Tibial artery (tissue), 4 donors: ENCODE data around the gene RIMS4.
A peak's percentile ranks its signal among the peaks of the same experiment; 100 is the strongest.

ENCODE experiments used
- DNase-seq, 2 donors: peaks; one replicate each; pipeline ENCODE4 v3.0.0-alpha.2; 2019
- H3K27ac ChIP-seq, 2 donors: fragments of 200-600 bp; sonication (generic) in 1 of 2; 1 replicate in 1 of 2; 2 replicates in 1 of 2; pipeline ENCODE4 v1.5.1; 2018 to 2019; ENCODE audit warnings: mild to moderate bottlenecking in 1 of 2
- H3K27me3 ChIP-seq, 2 donors: fragments of 200-600 bp; sonication (generic) in 1 of 2; one replicate each; pipeline versions ENCODE4 v1.5.1 to v1.6.0; 2016 to 2019
- H3K36me3 ChIP-seq, 3 donors: fragments of 200-600 bp; sonication (generic) in 2 of 3; one replicate each; pipeline ENCODE4 v1.5.1; 2016 to 2019; ENCODE audit warnings: mild to moderate bottlenecking in 2 of 3
- H3K4me1 ChIP-seq, 4 donors: fragments of 200-600 bp; sonication (generic) in 2 of 4; 1 replicate in 3 of 4; 2 replicates in 1 of 4; pipeline ENCODE4 v1.5.1; 2016 to 2019
- H3K4me3 ChIP-seq, 2 donors: fragments of 200-600 bp; sonication (generic) in 1 of 2; 1 replicate in 1 of 2; 2 replicates in 1 of 2; pipeline ENCODE4 v1.5.1; 2018 to 2019; ENCODE audit warnings: mild to moderate bottlenecking in 2 of 2
- H3K9me3 ChIP-seq, 3 donors: fragments of 200-600 bp; sonication (generic) in 1 of 3; one replicate each; pipeline ENCODE4 v1.5.1; 2016 to 2019
- intact Hi-C: fragments of 100-400 bp; cut with DNase I; formaldehyde crosslinking; loops from one replicate; pipeline ENCODE4 v1.15.0; 2023; ENCODE audit warnings: low total_unique reads
- TF ChIP-seq, protein P1 (sequence below), 2 experiments: fragments of 200-600 bp in 1 of 2; fragments of 450-650 bp in 1 of 2; IDR thresholded peaks; one replicate each; pipeline ENCODE4 v1.5.1; 2017 to 2019; ENCODE audit warnings: antibody characterized with exemption in 2 of 2, mild to moderate bottlenecking in 1 of 2, moderate library complexity in 1 of 2

The RIMS4 gene

DNA sequence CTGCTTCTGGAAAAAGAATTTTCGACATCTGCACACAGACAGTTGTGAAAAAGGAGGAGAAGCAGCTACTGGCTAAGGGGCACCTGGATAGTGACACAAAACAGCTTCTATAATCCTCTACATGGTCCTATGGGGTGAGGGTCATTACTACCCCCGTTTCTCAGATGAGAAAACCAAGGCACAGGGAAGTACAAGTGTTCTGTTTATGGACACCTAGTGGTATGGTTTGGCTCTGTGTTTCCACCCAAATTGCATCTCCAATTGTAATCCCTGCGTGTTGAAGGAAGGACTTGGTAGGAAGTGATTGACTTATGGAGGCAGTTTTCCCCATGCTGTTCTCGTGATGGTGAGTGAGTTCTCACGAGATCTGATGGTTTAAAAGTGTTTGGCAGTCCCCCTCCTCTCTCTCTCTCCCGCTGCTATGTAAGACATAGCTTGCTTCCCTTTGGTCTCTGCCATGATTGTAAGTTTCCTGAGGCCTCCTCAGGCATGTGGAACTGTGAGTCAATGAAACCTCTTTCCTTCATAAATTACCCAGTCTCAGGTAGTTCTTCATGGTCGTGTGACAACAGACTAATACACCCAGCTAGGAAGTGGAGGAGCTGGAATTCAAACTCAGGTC lies 67.2 kb downstream of the RIMS4 start:
- H3K4me1 ChIP-seq: peaks cover 0 to 77% (median 44%) of the 10 kb centered on the region in 4 donors
- intact Hi-C loops: loop anchor here (10.0 kb wide), 1 partner anchor 358 kb away; no protein-coding TSS in a partner anchor
- no peak for DNase-seq
- no peak overlapping the region for H3K4me3 ChIP-seq
- H3K27me3 ChIP-seq: no peaks in the 10 kb centered on the region
- H3K36me3 ChIP-seq: no peaks in the 10 kb centered on the region
- no peaks in the 10 kb centered on the region for H3K9me3 ChIP-seq
- TF ChIP-seq, protein P1, sequence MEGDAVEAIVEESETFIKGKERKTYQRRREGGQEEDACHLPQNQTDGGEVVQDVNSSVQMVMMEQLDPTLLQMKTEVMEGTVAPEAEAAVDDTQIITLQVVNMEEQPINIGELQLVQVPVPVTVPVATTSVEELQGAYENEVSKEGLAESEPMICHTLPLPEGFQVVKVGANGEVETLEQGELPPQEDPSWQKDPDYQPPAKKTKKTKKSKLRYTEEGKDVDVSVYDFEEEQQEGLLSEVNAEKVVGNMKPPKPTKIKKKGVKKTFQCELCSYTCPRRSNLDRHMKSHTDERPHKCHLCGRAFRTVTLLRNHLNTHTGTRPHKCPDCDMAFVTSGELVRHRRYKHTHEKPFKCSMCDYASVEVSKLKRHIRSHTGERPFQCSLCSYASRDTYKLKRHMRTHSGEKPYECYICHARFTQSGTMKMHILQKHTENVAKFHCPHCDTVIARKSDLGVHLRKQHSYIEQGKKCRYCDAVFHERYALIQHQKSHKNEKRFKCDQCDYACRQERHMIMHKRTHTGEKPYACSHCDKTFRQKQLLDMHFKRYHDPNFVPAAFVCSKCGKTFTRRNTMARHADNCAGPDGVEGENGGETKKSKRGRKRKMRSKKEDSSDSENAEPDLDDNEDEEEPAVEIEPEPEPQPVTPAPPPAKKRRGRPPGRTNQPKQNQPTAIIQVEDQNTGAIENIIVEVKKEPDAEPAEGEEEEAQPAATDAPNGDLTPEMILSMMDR (IDR thresholded peaks at IDR 0.05): no peak
- H3K27ac ChIP-seq: peak overlapping the region; percentile 75 to 86

DNA sequence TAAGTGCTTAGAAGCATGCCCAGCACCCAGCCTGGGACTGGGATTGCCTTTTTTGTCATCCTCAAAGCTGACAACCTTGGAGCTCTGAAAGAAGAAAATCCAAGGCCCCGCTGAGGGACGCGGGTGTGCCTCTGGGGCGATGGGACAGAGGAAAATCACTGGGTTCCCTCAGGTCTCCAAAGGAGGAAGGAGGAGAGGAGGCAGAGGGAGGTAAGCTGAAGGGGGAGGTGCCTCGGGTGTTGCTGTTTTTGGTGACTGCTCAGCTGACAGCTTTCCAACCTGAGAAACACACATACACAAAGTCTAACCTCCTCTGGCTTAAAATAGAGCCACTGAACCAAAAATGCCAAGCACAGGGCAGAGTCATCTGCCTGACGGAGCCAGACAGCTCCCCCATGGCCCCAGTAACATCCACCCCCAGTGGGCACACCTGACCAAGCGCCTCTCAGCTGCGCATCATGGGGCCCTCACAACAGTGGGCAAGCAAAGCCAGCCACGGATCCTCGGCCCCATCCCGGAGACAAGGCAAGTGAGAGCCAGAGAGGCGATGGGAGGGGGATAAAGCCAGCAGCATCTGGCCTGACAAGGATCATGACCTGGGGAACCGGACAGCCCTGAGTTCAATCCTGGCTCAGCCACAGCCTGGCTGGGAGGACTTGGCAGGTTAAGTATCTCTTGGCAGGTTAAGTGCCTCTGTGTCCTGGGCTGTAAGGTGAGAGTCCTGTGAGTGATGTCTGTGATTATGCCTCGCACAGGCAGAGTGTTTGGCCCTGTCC lies 67.9 kb downstream of the RIMS4 start:
- no peaks in the 10 kb centered on the region for H3K27me3 ChIP-seq
- H3K9me3 ChIP-seq: no peaks in the 10 kb centered on the region
- no peaks in the 10 kb centered on the region for H3K36me3 ChIP-seq
- no peak for DNase-seq
- TF ChIP-seq, protein P1 (IDR thresholded peaks at IDR 0.05): no peak
- intact Hi-C loops: loop anchor here (10.0 kb wide), 1 partner anchor 358 kb away; no protein-coding TSS in a partner anchor
- H3K4me3 ChIP-seq: no peak overlapping the region
- H3K27ac ChIP-seq: peak overlapping the region; percentile 75 to 86
- H3K4me1 ChIP-seq: peaks cover 0 to 76% (median 39%) of the 10 kb centered on the region in 4 donors

DNA sequence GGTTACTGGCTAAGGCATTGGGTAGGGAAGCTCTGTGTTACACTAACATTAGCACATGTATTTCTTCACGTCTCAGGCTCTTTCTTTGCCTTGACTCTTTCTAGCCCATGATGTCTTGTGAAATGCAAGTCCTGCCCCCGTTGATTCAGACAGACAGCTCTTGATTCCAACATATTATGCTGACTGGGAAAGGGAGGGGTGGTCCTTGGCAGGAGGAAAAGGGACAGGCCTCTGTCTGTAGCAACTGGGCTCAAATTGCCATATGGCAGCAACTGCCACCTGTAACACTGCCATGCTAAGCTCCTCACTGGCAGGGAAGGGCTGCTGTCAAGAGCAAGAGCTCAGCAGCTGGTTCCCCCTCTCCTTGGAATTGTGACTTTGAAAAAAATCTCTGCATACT lies 70.4 kb downstream of the RIMS4 start:
- H3K4me1 ChIP-seq: peaks cover 0 to 76% (median 25%) of the 10 kb centered on the region in 4 donors
- H3K27me3 ChIP-seq: no peaks in the 10 kb centered on the region
- H3K27ac ChIP-seq: peak overlapping the region; percentile 42 to 75
- no peaks in the 10 kb centered on the region for H3K36me3 ChIP-seq
- H3K9me3 ChIP-seq: no peaks in the 10 kb centered on the region
- intact Hi-C loops: loop anchor here (10.0 kb wide), 2 partner anchors 135 to 355 kb away; no protein-coding TSS in a partner anchor
- TF ChIP-seq, protein P1 (IDR thresholded peaks at IDR 0.05): no peak
- no peak for DNase-seq
- H3K4me3 ChIP-seq: no peak overlapping the region

DNA sequence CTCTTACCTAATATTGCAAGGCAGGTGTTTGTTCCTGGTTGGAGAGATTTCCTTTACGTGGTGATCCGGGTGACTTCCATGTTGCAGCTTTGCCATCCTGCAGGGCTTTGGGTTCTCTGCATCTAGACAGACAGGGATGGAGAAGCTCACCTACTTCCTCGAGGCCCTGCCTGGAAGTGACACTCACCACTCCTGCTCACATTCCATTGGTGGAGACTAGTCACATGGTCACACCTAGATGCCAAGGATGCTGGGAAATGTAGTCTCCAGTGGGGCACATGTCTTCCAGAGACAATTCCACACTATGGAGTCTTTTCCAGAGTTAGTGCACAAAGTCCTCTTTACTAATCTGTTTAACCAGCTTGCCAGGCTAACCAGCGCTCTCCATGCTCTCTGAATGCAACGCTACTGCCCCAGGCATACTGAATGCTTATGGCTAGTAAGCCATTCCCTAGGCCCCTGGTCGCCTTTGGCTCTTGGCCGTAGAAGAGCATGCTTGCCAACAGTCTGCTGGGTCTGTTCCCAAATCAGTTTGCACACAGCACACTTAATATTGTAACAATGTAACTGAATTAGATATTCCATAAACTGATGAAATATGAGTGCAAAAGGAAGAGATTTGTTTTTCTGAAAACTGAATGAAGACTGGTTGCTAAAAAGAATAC lies 71.4 kb downstream of the RIMS4 start:
- peak; percentile 72 to 83 for DNase-seq
- no peaks in the 10 kb centered on the region for H3K27me3 ChIP-seq
- H3K9me3 ChIP-seq: no peaks in the 10 kb centered on the region
- H3K27ac ChIP-seq: peak overlapping the region; percentile 42 to 75
- no peaks in the 10 kb centered on the region for H3K36me3 ChIP-seq
- TF ChIP-seq, protein P1 (IDR thresholded peaks at IDR 0.05): no peak
- no peak overlapping the region for H3K4me3 ChIP-seq
- intact Hi-C loops: loop anchor here (10.0 kb wide), 1 partner anchor 134 kb away; no protein-coding TSS in a partner anchor
- peaks cover 0 to 83% (median 30%) of the 10 kb centered on the region in 4 donors for H3K4me1 ChIP-seq

DNA sequence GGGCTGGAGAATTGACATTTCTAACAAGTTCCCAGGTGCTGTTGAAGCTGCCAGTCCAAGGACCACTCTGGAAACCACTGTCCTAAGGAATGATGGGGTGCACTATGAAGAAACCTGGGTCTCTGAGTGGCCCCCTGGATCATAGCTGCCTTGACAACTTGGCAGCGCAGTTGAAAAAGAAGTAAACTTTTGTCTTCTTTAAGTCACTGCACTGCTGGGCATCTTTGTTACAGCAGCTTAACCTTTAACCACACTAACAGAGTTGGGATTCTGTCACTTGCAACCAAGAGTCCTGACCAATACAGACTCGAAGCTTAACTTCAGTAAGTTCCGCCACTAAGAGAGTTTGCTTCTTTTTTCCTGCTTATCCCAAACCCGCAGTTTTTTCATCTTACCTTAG lies 73.2 kb downstream of the RIMS4 start:
- no peaks in the 10 kb centered on the region for H3K27me3 ChIP-seq
- H3K9me3 ChIP-seq: no peaks in the 10 kb centered on the region
- TF ChIP-seq, protein P1 (IDR thresholded peaks at IDR 0.05): no peak
- H3K27ac ChIP-seq: peak overlapping the region; percentile 87 to 92
- H3K4me3 ChIP-seq: no peak overlapping the region
- no peaks in the 10 kb centered on the region for H3K36me3 ChIP-seq
- intact Hi-C loops: loop anchor here (10.0 kb wide), 1 partner anchor 132 kb away; no protein-coding TSS in a partner anchor
- DNase-seq: no peak
- H3K4me1 ChIP-seq: peaks cover 0 to 87% (median 30%) of the 10 kb centered on the region in 4 donors
